Endothelial cell of umbilical vein (primary cell): ENCODE measurements around the gene USF1. TPM values are rescaled to one million over a fixed set of nuclear protein-coding genes. Genes with fewer than 3 reads are reported as not detected.
A peak's percentile ranks its signal among the peaks of the same experiment; 100 is the strongest.

ENCODE experiments used
- BruUV-seq: library from RNA; stranded (reverse); fragments of 400-500 nt; replicated peaks from 2 replicates; lab custom pipeline; 2021; lab: Mats Ljungman, UMichigan
- CTCF ChIA-PET: fragments of 300-600, 350-600 bp; sonication (Branson Sonifier 250); formaldehyde crosslinking; loops from one replicate; lab custom pipeline; 2021; ENCODE audit warnings: antibody characterized with exemption, inconsistent platforms; lab: Charles Lee
- POLR2A ChIA-PET: fragments of 300-600, 350-600 bp; sonication (Branson Sonifier 250); formaldehyde crosslinking; loops from one replicate; lab custom pipeline; 2021; ENCODE audit warnings: antibody characterized with exemption, inconsistent platforms; lab: Charles Lee
- DNase-seq: peaks from one replicate; pipeline ENCODE4 v3.0.0-alpha.2; 2011; ENCODE audit warnings: low read depth, low spot score
- FAIRE-seq: peaks from 2 replicates; lab custom pipeline; 2011; peaks lifted over from hg19 to GRCh38; lab: Jason Lieb, UNC
- H2AFZ ChIP-seq: 2 replicates; pipeline ENCODE4 v1.6.0; 2012; ENCODE audit warnings: low read depth, low read length, control low read depth, inconsistent platforms
- H3K27ac ChIP-seq: 2 replicates; pipeline ENCODE4 v1.5.1; 2011; ENCODE audit warnings: low read depth, mild to moderate bottlenecking, control low read depth, low read length, moderate library complexity; ENCODE audit not compliant: insufficient read depth
- H3K27me3 ChIP-seq, 2 experiments: 2 replicates each; pipeline versions ENCODE4 v1.6.0 to v1.6.1; 2011; ENCODE audit warnings: low read length in 2 of 2, mixed read lengths in 1 of 2; ENCODE audit not compliant: control insufficient read depth in 2 of 2, insufficient read depth in 2 of 2
- H3K36me3 ChIP-seq, 2 experiments: 2 replicates in 1 of 2; 3 replicates in 1 of 2; pipeline ENCODE4 v1.5.1; 2011; ENCODE audit warnings: low read length in 2 of 2, mild to moderate bottlenecking in 1 of 2, moderate library complexity in 1 of 2; ENCODE audit not compliant: control insufficient read depth in 2 of 2, insufficient read depth in 2 of 2; ENCODE audit errors: extremely low read depth in 1 of 2
- H3K4me1 ChIP-seq: 3 replicates; pipeline ENCODE4 v1.5.1; 2011; ENCODE audit warnings: mild to moderate bottlenecking, low read length; ENCODE audit not compliant: control insufficient read depth, insufficient read depth; ENCODE audit errors: extremely low read depth
- H3K4me2 ChIP-seq: 2 replicates; pipeline ENCODE4 v1.6.1; 2011; ENCODE audit warnings: low read length, control low read depth, mixed read lengths; ENCODE audit not compliant: insufficient read depth
- H3K4me3 ChIP-seq, 3 experiments: fragments of 200-600 bp in 1 of 3; sonication (generic), shearing (Covaris generic) in 1 of 3; replicated peaks in 1 of 3; 2 replicates each; pipeline ENCODE4 v1.5.1; 2011 to 2016; ENCODE audit warnings: control low read depth in 3 of 3, low read length in 3 of 3, mild to moderate bottlenecking in 2 of 3, inconsistent platforms in 1 of 3, low read depth in 1 of 3, moderate library complexity in 1 of 3; ENCODE audit not compliant: insufficient read depth in 1 of 3
- H3K79me2 ChIP-seq: 2 replicates; pipeline ENCODE4 v1.6.0; 2012; ENCODE audit warnings: low read length, inconsistent platforms; ENCODE audit not compliant: control insufficient read depth, insufficient read depth
- H3K9ac ChIP-seq: replicated peaks from 2 replicates; pipeline ENCODE3; 2011; ENCODE audit warnings: low read length, control low read depth; ENCODE audit not compliant: insufficient read depth; ENCODE audit errors: extremely low read depth
- H3K9me1 ChIP-seq: replicated peaks from 3 replicates; pipeline ENCODE4 v1.6.0; 2011; ENCODE audit warnings: mild to moderate bottlenecking, low read length; ENCODE audit not compliant: control insufficient read depth, insufficient read depth; ENCODE audit errors: extremely low read depth
- H3K9me3 ChIP-seq: replicated peaks from 2 replicates; pipeline ENCODE4 v1.5.1; 2012; ENCODE audit warnings: low read length, inconsistent platforms; ENCODE audit not compliant: control insufficient read depth, insufficient read depth
- H4K20me1 ChIP-seq: replicated peaks from 2 replicates; pipeline ENCODE3; 2011; ENCODE audit warnings: mild to moderate bottlenecking, low read length; ENCODE audit not compliant: control insufficient read depth, insufficient read depth; ENCODE audit errors: extremely low read depth
- GATA2 ChIP-seq: IDR thresholded peaks from 2 replicates; pipeline ENCODE4 v1.7.0; 2011; ENCODE audit warnings: low read depth, mild to moderate bottlenecking, moderate library complexity, mixed read lengths, low read length; ENCODE audit not compliant: insufficient read length, insufficient read depth
- JUN ChIP-seq: IDR thresholded peaks from 2 replicates; pipeline ENCODE4 v1.6.1; 2011; ENCODE audit warnings: borderline replicate concordance, low read depth; ENCODE audit not compliant: insufficient read length, insufficient read depth
- POLR2AphosphoS5 ChIP-seq: IDR thresholded peaks from 2 replicates; pipeline ENCODE4 v1.6.1; 2012; ENCODE audit warnings: low read depth, mild to moderate bottlenecking, control low read depth, low read length, moderate library complexity; ENCODE audit not compliant: insufficient read depth
- dilution Hi-C: fragments of 300-500 bp; cut with MboI; formaldehyde crosslinking; loops from one replicate; pipeline ENCODE4 v1.15.0; 2019; ENCODE audit warnings: low sequenced_read_pairs; ENCODE audit not compliant: extremely low pct_ligation_motif_present
- intact Hi-C: fragments of 100-400 bp; cut with micrococcal nuclease; formaldehyde crosslinking; loops from one replicate; pipeline ENCODE4 v1.10.0; 2022
- polyA plus RNA-seq, 4 experiments: library from polyadenylated mRNA; depleted of rRNA in 3 of 4; stranded (reverse) in 3 of 4; unstranded in 1 of 4; fragments of >200 nt; gene quantifications; 2 replicates each; pipeline versions ENCODE4 v1.2.1 to v1.2.3, GENCODE V29; 2011 to 2012; ENCODE audit warnings: missing spikeins in 1 of 4
- total RNA-seq: library from RNA; stranded (reverse); gene quantifications from 2 replicates; pipeline ENCODE4 v1.2.3, GENCODE V29; 2021
- TF ChIP-seq, protein P1 (sequence below): IDR thresholded peaks from 2 replicates; pipeline ENCODE4 v1.6.1; 2011; ENCODE audit not compliant: insufficient read depth, insufficient read length
- TF ChIP-seq, protein P2 (sequence below), 2 donors: IDR thresholded peaks; 1 replicate in 1 of 2; 2 replicates in 1 of 2; pipeline ENCODE4 v1.5.1; 2011; ENCODE audit warnings: low read length in 2 of 2, mild to moderate bottlenecking in 2 of 2, moderate library complexity in 2 of 2, control low read depth in 1 of 2, inconsistent platforms in 1 of 2, low read depth in 1 of 2; ENCODE audit not compliant: insufficient read depth in 1 of 2; ENCODE audit errors: extremely low read depth in 1 of 2

USF1 gene
- total and polyA plus RNA-seq, 2 donors (not counting 3 experiments of a cell fraction or from before 2014, with no cell fraction given): 53.4 to 56.7 TPM

DNA sequence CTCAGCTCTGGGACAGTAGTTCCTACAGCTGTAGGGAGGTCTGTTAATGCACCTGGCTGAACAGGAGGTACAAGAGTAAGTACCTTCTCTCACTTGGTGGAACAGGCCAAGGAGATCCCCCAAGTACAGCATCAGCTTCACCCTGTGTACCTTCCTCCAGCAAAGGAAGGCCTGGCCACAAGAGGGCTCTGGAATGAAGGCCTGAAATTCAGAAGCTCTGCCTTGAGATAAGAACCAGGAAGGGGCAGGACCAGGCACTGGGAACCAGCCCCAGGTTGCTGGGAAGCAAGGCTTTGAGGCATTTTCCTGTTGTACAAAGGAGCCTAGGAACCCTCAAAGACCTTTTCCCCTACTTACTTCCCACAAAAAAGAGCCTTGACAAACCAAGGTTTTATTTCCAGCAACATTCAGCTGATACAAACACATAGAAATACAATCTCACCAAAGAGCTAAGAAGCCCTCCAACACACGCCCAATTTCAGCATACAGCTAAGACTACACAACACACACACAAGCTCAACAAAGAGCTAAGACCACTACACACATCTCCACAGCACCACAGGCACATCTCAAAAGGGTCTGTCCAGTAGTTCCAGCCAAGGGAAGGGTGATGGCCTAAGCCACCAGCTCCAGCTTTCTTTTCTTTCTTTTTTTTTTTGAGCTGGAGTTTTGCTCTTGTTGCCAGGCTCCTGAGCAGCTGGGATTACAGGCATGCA, 48.3 kb downstream of the USF1 start:
- peak overlapping the region; percentile 0 for H2AFZ ChIP-seq

More for the DNA sequence above, 48.3 kb downstream of the USF1 start:
- no peaks in the 10 kb centered on the region for H3K27me3 ChIP-seq
- TF ChIP-seq, protein P1, sequence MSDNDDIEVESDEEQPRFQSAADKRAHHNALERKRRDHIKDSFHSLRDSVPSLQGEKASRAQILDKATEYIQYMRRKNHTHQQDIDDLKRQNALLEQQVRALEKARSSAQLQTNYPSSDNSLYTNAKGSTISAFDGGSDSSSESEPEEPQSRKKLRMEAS: no peak
- TF ChIP-seq POLR2AphosphoS5: no peak
- no peak for TF ChIP-seq JUN
- TF ChIP-seq, protein P2, sequence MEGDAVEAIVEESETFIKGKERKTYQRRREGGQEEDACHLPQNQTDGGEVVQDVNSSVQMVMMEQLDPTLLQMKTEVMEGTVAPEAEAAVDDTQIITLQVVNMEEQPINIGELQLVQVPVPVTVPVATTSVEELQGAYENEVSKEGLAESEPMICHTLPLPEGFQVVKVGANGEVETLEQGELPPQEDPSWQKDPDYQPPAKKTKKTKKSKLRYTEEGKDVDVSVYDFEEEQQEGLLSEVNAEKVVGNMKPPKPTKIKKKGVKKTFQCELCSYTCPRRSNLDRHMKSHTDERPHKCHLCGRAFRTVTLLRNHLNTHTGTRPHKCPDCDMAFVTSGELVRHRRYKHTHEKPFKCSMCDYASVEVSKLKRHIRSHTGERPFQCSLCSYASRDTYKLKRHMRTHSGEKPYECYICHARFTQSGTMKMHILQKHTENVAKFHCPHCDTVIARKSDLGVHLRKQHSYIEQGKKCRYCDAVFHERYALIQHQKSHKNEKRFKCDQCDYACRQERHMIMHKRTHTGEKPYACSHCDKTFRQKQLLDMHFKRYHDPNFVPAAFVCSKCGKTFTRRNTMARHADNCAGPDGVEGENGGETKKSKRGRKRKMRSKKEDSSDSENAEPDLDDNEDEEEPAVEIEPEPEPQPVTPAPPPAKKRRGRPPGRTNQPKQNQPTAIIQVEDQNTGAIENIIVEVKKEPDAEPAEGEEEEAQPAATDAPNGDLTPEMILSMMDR (IDR thresholded peaks at IDR 0.05; ENCODE audit: extremely low read depth in 1 of 2, insufficient read depth in 1 of 2, low read depth in 1 of 2, low read length in 2 of 2): peak; percentile 77 to 86
- TF ChIP-seq GATA2: peak; percentile 72
- peaks cover 10 to 30% of the 10 kb centered on the region in 2 experiments for H3K36me3 ChIP-seq
- H3K4me3 ChIP-seq: no peak overlapping the region
- H3K4me1 ChIP-seq: peaks cover 24% of the 10 kb centered on the region
- intact Hi-C loops: loop anchor here (1.0 to 2.0 kb wide), 5 partner anchors 16 to 101 kb away; partner anchors contain the start of genes F11R, KLHDC9 and USF1
- no peaks in the 10 kb centered on the region for H3K9me3 ChIP-seq
- H3K9me1 ChIP-seq: no peaks in the 10 kb centered on the region
- CTCF ChIA-PET: interaction anchor here (0.6 to 5.5 kb wide), 34 partner anchors 9 to 384 kb away, joined by 3 to 197 read pairs (median 5); partner anchors contain the start of genes DEDD, F11R, KLHDC9 and NECTIN4
- peak overlapping the region; percentile 3 for H3K4me2 ChIP-seq
- H3K27ac ChIP-seq: peak overlapping the region; percentile 62
- H3K9ac ChIP-seq: peak overlapping the region; percentile 0
- BruUV-seq: TSS peak; percentile 24
- POLR2A ChIA-PET: interaction anchor here (1.4 to 2.1 kb wide), 3 partner anchors 15 to 48 kb away, joined by 8 to 19 read pairs (median 10); partner anchors contain the start of genes F11R and USF1
- DNase-seq: peak; percentile 90
- FAIRE-seq: peak; percentile 94
- H3K79me2 ChIP-seq: no peaks in the 10 kb centered on the region
- no peaks in the 10 kb centered on the region for H4K20me1 ChIP-seq
- dilution Hi-C loops: no loop called here
